ENCODE data around the gene PRIM2.
A peak's percentile ranks its signal among the peaks of the same experiment; 100 is the strongest.
"Not testable (repeated sequence)": the region's sequence is repeated elsewhere in the genome, so short reads cannot be mapped to it uniquely, and the experiment has no call there.

Gene PRIM2

GRCh38 chr6:57606331-57606730 lies 288.9 kb downstream of the PRIM2 start:
- not testable (repeated sequence) for DNase-seq (ENCODE audit: low read depth in 2 of 2)

GRCh38 chr6:57610612-57611011 lies 293.2 kb downstream of the PRIM2 start:
- DNase-seq (ENCODE audit: low read depth in 2 of 2) = not testable (repeated sequence)

- not testable (repeated sequence) for DNase-seq (ENCODE audit: low read depth in 2 of 2)
These were observed 301.5 kb downstream of the PRIM2 start for GRCh38 chr6:57618959-57619358.

- not testable (repeated sequence) for DNase-seq (ENCODE audit: low read depth in 2 of 2)
These were observed 314.3 kb downstream of the PRIM2 start for GRCh38 chr6:57631773-57632172.

GRCh38 chr6:57658526-57658925 lies 341.1 kb downstream of the PRIM2 start:
- peak in 1 of 2 experiments; percentile 0 for DNase-seq (ENCODE audit: low read depth in 2 of 2)

- DNase-seq (ENCODE audit: low read depth in 2 of 2) = not testable (repeated sequence)
These were observed 342.4 kb downstream of the PRIM2 start for GRCh38 chr6:57659794-57660193.

GRCh38 chr6:57660940-57661339 lies 343.5 kb downstream of the PRIM2 start:
- DNase-seq (ENCODE audit: low read depth in 2 of 2) = not testable (repeated sequence)

- not testable (repeated sequence) for DNase-seq (ENCODE audit: low read depth in 2 of 2)
These were observed 350.7 kb downstream of the PRIM2 start for GRCh38 chr6:57668108-57668507.

GRCh38 chr6:57671237-57671636 lies 353.8 kb downstream of the PRIM2 start:
- not testable (repeated sequence) for DNase-seq (ENCODE audit: low read depth in 2 of 2)

- peak in 1 of 2 experiments; percentile 3 for DNase-seq (ENCODE audit: low read depth in 2 of 2)
These were observed 354.7 kb downstream of the PRIM2 start for GRCh38 chr6:57671937-57672627.

- DNase-seq (ENCODE audit: low read depth in 2 of 2) = not testable (repeated sequence)
These were observed 355.9 kb downstream of the PRIM2 start for GRCh38 chr6:57673281-57673680.

- DNase-seq (ENCODE audit: low read depth in 2 of 2) = not testable (repeated sequence)
These were observed 358.0 kb downstream of the PRIM2 start for GRCh38 chr6:57675386-57675785.

GRCh38 chr6:57696382-57696781 lies 379.0 kb downstream of the PRIM2 start:
- DNase-seq (ENCODE audit: low read depth in 2 of 2) = not testable (repeated sequence)
